HEK293 (cell line): ENCODE results near the gene TIMM10.

ENCODE experiments used
- CTCF ChIA-PET: fragments of 350-600 bp; formaldehyde crosslinking; extraction: SDS; loops from one replicate; lab custom pipeline; 2021; ENCODE audit warnings: antibody characterized with exemption; lab: Yijun Ruan, JAX
- POLR2A ChIA-PET: fragments of 300-600 bp; formaldehyde crosslinking; extraction: SDS; loops from one replicate; lab custom pipeline; 2020; ENCODE audit warnings: antibody characterized with exemption, inconsistent platforms; lab: Yijun Ruan, JAX
- H3K27ac ChIP-seq: fragments of 200-500 bp; sonication (Bioruptor generic); 2 replicates; pipeline ENCODE4 v1.5.1; 2014; ENCODE audit warnings: low read depth, low read length, control low read depth, inconsistent platforms; ENCODE audit errors: extremely low read depth
- H3K36me3 ChIP-seq, 2 experiments: fragments of 200-500 bp in 1 of 2; sonication (Bioruptor generic) in 1 of 2; 1 replicate in 1 of 2; 2 replicates in 1 of 2; pipeline ENCODE4 v1.5.1; 2014 to 2017; ENCODE audit warnings: inconsistent platforms in 2 of 2, low read length in 2 of 2; ENCODE audit not compliant: control insufficient read depth in 2 of 2, insufficient read depth in 1 of 2
- H3K4me1 ChIP-seq: fragments of 200-500 bp; sonication (Bioruptor generic); 2 replicates; pipeline ENCODE4 v1.5.1; 2014; ENCODE audit warnings: mild to moderate bottlenecking, low read length, inconsistent platforms; ENCODE audit not compliant: control insufficient read depth, insufficient read depth
- H3K4me3 ChIP-seq: 2 replicates; pipeline ENCODE4 v1.5.1; 2011; ENCODE audit warnings: low read depth, mild to moderate bottlenecking, control low read depth, low read length, moderate library complexity
- H3K9me3 ChIP-seq: fragments of 200-500 bp; sonication (Bioruptor generic); 2 replicates; pipeline ENCODE4 v1.5.1; 2014; ENCODE audit warnings: low read depth, low read length, inconsistent platforms; ENCODE audit not compliant: control insufficient read depth, insufficient read depth
- GLIS2 ChIP-seq: fragments of 450-650 bp; formaldehyde crosslinking; IDR thresholded peaks from 2 replicates; pipeline ENCODE4 v1.5.1; 2016; ENCODE audit warnings: missing biosample characterization, missing genetic modification characterization
- KLF7 ChIP-seq: fragments of 450-650 bp; formaldehyde crosslinking; IDR thresholded peaks from 2 replicates; pipeline ENCODE4 v1.5.1; 2016; ENCODE audit warnings: missing biosample characterization, missing genetic modification characterization, borderline replicate concordance
- KLF8 ChIP-seq: fragments of 450-650 bp; formaldehyde crosslinking; IDR thresholded peaks from 2 replicates; pipeline ENCODE4 v1.5.1; 2016; ENCODE audit warnings: missing biosample characterization, missing genetic modification characterization
- TRIM28 ChIP-seq: IDR thresholded peaks from 2 replicates; pipeline ENCODE4 v1.6.1; 2011; ENCODE audit warnings: low read length, control low read depth, borderline replicate concordance
- ZEB2 ChIP-seq: fragments of 450-650 bp; formaldehyde crosslinking; IDR thresholded peaks from 2 replicates; pipeline ENCODE4 v1.5.1; 2016; ENCODE audit warnings: missing biosample characterization, missing genetic modification characterization
- ZNF24 ChIP-seq: fragments of 450-650 bp; formaldehyde crosslinking; IDR thresholded peaks from 2 replicates; pipeline ENCODE4 v1.5.1; 2016; ENCODE audit warnings: missing biosample characterization, missing genetic modification characterization
- ZNF350 ChIP-seq: fragments of 450-650 bp; formaldehyde crosslinking; IDR thresholded peaks from 2 replicates; pipeline ENCODE4 v1.5.0; 2017; ENCODE audit warnings: missing biosample characterization, mild to moderate bottlenecking, missing genetic modification characterization
- ZNF544 ChIP-seq: fragments of 450-650 bp; formaldehyde crosslinking; IDR thresholded peaks from 2 replicates; pipeline ENCODE4 v1.5.0; 2017; ENCODE audit warnings: missing biosample characterization, missing genetic modification characterization
- ZNF623 ChIP-seq: fragments of 450-650 bp; formaldehyde crosslinking; IDR thresholded peaks from 2 replicates; pipeline ENCODE4 v1.5.1; 2016; ENCODE audit warnings: missing biosample characterization, missing genetic modification characterization
- ZNF777 ChIP-seq: fragments of 450-650 bp; formaldehyde crosslinking; IDR thresholded peaks from 2 replicates; pipeline ENCODE4 v1.5.1; 2017; ENCODE audit warnings: missing biosample characterization, missing genetic modification characterization, borderline replicate concordance
- ZNF843 ChIP-seq: fragments of 450-650 bp; formaldehyde crosslinking; IDR thresholded peaks from 2 replicates; pipeline ENCODE4 v1.5.1; 2016; ENCODE audit warnings: missing biosample characterization, missing genetic modification characterization
- ZSCAN30 ChIP-seq: fragments of 450-650 bp; IDR thresholded peaks from 2 replicates; pipeline ENCODE4 v1.5.1; 2018; ENCODE audit warnings: missing biosample characterization, mild to moderate bottlenecking, missing genetic modification characterization, moderate library complexity
- TF ChIP-seq, protein P1 (sequence below): fragments of 450-650 bp; formaldehyde crosslinking; IDR thresholded peaks from 2 replicates; pipeline ENCODE4 v1.5.1; 2016; ENCODE audit warnings: missing biosample characterization, missing genetic modification characterization
- TF ChIP-seq, protein P2 (sequence below): fragments of 450-650 bp; formaldehyde crosslinking; optimal IDR thresholded peaks from 2 replicates; pipeline ENCODE3; 2016; ENCODE audit warnings: missing biosample characterization, mild to moderate bottlenecking, missing genetic modification characterization
- TF ChIP-seq, protein P3 (sequence below): fragments of 450-650 bp; formaldehyde crosslinking; conservative IDR thresholded peaks from 2 replicates; pipeline ENCODE4 v1.5.1; 2016; ENCODE audit warnings: low read depth, missing biosample characterization, missing genetic modification characterization
- TF ChIP-seq, protein P4 (sequence below): fragments of 450-650 bp; formaldehyde crosslinking; IDR thresholded peaks from 2 replicates; pipeline ENCODE4 v1.5.1; 2016; ENCODE audit warnings: missing biosample characterization, missing genetic modification characterization
- TF ChIP-seq, protein P5 (sequence below): fragments of 450-650 bp; formaldehyde crosslinking; IDR thresholded peaks from 2 replicates; pipeline ENCODE4 v1.5.1; 2016; ENCODE audit warnings: missing biosample characterization, missing genetic modification characterization
- TF ChIP-seq, protein P6 (sequence below): fragments of 450-650 bp; formaldehyde crosslinking; IDR thresholded peaks from 2 replicates; pipeline ENCODE4 v1.5.1; 2016; ENCODE audit warnings: missing biosample characterization, missing genetic modification characterization
- TF ChIP-seq, protein P7 (sequence below): fragments of 450-650 bp; formaldehyde crosslinking; IDR thresholded peaks from 2 replicates; pipeline ENCODE4 v1.5.1; 2016; ENCODE audit warnings: missing biosample characterization, missing genetic modification characterization

Gene TIMM10

DNA sequence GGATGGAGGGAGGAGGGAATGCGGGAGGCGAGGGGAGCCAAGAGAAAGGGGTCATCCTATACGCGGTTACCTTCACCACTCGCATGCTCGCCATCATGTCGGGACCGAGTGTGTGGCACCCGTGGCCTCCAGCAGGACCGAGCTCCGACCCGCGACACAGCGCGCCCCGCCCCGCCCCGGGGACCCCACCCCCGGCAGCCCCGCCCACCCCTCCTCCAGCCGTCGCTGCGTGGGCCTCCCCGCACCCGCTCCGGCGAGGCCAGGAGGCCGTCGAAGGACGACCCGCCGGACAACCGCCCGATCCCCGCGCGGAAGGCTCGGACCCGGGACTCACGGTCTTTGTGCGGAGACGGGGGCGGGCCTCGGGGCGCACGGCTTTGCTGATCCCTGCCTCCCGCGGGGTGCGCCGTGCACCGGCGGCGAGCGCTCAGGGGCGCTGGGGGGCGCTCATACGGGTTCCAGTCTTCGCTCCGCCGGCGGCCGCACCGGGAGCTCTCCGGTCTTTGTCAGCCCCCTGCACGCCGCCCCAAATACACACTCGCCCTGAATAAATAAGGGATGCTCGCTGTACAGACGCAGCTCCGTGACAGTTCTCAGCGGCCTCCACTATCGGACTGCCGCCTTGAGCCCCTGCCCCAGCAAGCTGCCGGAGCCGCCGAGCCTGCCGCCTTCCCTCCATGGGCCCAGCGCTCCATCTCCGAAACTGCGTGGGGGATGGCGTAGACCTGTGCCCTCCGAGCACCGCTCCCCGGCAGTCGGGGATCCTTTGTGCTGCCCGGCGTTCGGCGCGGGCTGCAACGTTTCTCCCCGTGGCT is 37.2 kb upstream of the TIMM10 start, which contains the start of gene UBE2L6:
TSS of gene UBE2L6 (minus strand) at position 158 of the 815 bp plus-strand sequence. CDS start at position 97, 61 bp downstream.
- Histone ChIP-seq H3K27ac (no peak within 1 kb of the TSS; the same call in 1 of the 2 replicates), H3K36me3 (no peaks in the 10 kb centered on the region), H3K4me1 (no peaks in the 10 kb centered on the region), H3K4me3 (peak within 1 kb of the TSS; percentile 73), H3K9me3 (no peaks in the 10 kb centered on the region)
- POLR2A ChIA-PET, result interaction anchor here (1.1 to 2.0 kb wide), 2 partner anchors 74 to 77 kb away, joined by 4 to 13 read pairs; no protein-coding TSS in a partner anchor
- CTCF ChIA-PET, result interaction anchor here (0.6 to 8.7 kb wide), 30 partner anchors 9 to 1575 kb away, joined by 3 to 183 read pairs (median 4); partner anchors contain the start of gene FAM111A
- TF ChIP-seq, protein P1, sequence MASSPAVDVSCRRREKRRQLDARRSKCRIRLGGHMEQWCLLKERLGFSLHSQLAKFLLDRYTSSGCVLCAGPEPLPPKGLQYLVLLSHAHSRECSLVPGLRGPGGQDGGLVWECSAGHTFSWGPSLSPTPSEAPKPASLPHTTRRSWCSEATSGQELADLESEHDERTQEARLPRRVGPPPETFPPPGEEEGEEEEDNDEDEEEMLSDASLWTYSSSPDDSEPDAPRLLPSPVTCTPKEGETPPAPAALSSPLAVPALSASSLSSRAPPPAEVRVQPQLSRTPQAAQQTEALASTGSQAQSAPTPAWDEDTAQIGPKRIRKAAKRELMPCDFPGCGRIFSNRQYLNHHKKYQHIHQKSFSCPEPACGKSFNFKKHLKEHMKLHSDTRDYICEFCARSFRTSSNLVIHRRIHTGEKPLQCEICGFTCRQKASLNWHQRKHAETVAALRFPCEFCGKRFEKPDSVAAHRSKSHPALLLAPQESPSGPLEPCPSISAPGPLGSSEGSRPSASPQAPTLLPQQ (tag by site-specific recombination), result peak; percentile 61; the same call in 1 of the 2 replicates
- TF ChIP-seq, protein P2, sequence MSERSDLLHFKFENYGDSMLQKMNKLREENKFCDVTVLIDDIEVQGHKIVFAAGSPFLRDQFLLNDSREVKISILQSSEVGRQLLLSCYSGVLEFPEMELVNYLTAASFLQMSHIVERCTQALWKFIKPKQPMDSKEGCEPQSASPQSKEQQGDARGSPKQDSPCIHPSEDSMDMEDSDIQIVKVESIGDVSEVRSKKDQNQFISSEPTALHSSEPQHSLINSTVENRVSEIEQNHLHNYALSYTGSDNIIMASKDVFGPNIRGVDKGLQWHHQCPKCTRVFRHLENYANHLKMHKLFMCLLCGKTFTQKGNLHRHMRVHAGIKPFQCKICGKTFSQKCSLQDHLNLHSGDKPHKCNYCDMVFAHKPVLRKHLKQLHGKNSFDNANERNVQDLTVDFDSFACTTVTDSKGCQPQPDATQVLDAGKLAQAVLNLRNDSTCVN, result peak; percentile 73
- no peak for TF ChIP-seq ZNF843 (tag by site-specific recombination)
- no peak for TF ChIP-seq TRIM28
- TF ChIP-seq ZEB2 (tag by site-specific recombination), result peak; percentile 65
- TF ChIP-seq, protein P3, sequence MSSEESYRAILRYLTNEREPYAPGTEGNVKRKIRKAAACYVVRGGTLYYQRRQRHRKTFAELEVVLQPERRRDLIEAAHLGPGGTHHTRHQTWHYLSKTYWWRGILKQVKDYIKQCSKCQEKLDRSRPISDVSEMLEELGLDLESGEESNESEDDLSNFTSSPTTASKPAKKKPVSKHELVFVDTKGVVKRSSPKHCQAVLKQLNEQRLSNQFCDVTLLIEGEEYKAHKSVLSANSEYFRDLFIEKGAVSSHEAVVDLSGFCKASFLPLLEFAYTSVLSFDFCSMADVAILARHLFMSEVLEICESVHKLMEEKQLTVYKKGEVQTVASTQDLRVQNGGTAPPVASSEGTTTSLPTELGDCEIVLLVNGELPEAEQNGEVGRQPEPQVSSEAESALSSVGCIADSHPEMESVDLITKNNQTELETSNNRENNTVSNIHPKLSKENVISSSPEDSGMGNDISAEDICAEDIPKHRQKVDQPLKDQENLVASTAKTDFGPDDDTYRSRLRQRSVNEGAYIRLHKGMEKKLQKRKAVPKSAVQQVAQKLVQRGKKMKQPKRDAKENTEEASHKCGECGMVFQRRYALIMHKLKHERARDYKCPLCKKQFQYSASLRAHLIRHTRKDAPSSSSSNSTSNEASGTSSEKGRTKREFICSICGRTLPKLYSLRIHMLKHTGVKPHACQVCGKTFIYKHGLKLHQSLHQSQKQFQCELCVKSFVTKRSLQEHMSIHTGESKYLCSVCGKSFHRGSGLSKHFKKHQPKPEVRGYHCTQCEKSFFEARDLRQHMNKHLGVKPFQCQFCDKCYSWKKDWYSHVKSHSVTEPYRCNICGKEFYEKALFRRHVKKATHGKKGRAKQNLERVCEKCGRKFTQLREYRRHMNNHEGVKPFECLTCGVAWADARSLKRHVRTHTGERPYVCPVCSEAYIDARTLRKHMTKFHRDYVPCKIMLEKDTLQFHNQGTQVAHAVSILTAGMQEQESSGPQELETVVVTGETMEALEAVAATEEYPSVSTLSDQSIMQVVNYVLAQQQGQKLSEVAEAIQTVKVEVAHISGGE (tag by site-specific recombination), result peak; percentile 72
- no peak for TF ChIP-seq ZNF623
- TF ChIP-seq, protein P4, sequence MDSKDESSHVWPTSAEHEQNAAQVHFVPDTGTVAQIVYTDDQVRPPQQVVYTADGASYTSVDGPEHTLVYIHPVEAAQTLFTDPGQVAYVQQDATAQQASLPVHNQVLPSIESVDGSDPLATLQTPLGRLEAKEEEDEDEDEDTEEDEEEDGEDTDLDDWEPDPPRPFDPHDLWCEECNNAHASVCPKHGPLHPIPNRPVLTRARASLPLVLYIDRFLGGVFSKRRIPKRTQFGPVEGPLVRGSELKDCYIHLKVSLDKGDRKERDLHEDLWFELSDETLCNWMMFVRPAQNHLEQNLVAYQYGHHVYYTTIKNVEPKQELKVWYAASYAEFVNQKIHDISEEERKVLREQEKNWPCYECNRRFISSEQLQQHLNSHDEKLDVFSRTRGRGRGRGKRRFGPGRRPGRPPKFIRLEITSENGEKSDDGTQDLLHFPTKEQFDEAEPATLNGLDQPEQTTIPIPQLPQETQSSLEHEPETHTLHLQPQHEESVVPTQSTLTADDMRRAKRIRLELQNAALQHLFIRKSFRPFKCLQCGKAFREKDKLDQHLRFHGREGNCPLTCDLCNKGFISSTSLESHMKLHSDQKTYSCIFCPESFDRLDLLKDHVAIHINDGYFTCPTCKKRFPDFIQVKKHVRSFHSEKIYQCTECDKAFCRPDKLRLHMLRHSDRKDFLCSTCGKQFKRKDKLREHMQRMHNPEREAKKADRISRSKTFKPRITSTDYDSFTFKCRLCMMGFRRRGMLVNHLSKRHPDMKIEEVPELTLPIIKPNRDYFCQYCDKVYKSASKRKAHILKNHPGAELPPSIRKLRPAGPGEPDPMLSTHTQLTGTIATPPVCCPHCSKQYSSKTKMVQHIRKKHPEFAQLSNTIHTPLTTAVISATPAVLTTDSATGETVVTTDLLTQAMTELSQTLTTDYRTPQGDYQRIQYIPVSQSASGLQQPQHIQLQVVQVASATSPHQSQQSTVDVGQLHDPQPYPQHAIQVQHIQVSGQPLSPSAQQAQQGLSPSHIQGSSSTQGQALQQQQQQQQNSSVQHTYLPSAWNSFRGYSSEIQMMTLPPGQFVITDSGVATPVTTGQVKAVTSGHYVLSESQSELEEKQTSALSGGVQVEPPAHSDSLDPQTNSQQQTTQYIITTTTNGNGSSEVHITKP (tag by site-specific recombination), result peak; percentile 28; the same call in 1 of the 2 replicates
- TF ChIP-seq ZNF777 (tag by site-specific recombination), result peak; percentile 38; the same call in 1 of the 2 replicates
- 0 out of 2 replicates have a peak, but pooled peaks have one; percentile 5 for TF ChIP-seq ZSCAN30 (tag by site-specific recombination)
- no peak for TF ChIP-seq ZNF24 (tag by site-specific recombination)
- TF ChIP-seq, protein P5, sequence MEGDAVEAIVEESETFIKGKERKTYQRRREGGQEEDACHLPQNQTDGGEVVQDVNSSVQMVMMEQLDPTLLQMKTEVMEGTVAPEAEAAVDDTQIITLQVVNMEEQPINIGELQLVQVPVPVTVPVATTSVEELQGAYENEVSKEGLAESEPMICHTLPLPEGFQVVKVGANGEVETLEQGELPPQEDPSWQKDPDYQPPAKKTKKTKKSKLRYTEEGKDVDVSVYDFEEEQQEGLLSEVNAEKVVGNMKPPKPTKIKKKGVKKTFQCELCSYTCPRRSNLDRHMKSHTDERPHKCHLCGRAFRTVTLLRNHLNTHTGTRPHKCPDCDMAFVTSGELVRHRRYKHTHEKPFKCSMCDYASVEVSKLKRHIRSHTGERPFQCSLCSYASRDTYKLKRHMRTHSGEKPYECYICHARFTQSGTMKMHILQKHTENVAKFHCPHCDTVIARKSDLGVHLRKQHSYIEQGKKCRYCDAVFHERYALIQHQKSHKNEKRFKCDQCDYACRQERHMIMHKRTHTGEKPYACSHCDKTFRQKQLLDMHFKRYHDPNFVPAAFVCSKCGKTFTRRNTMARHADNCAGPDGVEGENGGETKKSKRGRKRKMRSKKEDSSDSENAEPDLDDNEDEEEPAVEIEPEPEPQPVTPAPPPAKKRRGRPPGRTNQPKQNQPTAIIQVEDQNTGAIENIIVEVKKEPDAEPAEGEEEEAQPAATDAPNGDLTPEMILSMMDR (tag by site-specific recombination), result peak; percentile 64; the same call in 1 of the 2 replicates
- TF ChIP-seq KLF8 (tag by site-specific recombination), result peak; percentile 16; the same call in 1 of the 2 replicates
- TF ChIP-seq, protein P6, sequence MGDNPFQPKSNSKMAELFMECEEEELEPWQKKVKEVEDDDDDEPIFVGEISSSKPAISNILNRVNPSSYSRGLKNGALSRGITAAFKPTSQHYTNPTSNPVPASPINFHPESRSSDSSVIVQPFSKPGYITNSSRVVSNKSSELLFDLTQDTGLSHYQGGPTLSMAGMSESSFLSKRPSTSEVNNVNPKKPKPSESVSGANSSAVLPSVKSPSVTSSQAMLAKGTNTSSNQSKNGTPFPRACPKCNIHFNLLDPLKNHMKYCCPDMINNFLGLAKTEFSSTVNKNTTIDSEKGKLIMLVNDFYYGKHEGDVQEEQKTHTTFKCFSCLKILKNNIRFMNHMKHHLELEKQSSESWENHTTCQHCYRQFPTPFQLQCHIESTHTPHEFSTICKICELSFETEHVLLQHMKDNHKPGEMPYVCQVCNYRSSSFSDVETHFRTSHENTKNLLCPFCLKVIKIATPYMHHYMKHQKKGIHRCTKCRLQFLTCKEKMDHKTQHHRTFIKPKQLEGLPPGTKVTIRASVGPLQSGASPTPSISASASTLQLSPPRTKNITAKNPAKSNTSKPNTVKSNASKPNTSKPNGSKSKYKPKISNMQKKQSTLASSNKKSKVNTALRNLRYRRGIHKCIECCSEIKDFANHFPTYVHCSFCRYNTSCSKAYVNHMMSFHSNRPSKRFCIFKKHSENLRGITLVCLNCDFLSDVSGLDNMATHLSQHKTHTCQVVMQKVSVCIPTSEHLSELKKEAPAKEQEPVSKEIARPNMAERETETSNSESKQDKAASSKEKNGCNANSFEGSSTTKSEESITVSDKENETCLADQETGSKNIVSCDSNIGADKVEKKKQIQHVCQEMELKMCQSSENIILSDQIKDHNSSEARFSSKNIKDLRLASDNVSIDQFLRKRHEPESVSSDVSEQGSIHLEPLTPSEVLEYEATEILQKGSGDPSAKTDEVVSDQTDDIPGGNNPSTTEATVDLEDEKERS (tag by site-specific recombination), result no peak
- no peak for TF ChIP-seq KLF7 (tag by site-specific recombination)
- TF ChIP-seq, protein P7, sequence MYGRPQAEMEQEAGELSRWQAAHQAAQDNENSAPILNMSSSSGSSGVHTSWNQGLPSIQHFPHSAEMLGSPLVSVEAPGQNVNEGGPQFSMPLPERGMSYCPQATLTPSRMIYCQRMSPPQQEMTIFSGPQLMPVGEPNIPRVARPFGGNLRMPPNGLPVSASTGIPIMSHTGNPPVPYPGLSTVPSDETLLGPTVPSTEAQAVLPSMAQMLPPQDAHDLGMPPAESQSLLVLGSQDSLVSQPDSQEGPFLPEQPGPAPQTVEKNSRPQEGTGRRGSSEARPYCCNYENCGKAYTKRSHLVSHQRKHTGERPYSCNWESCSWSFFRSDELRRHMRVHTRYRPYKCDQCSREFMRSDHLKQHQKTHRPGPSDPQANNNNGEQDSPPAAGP (tag by site-specific recombination), result 0 out of 2 replicates have a peak, but pooled peaks have one; percentile 22
- peak; percentile 79 for TF ChIP-seq GLIS2 (tag by site-specific recombination)
- TF ChIP-seq ZNF544 (tag by site-specific recombination), result no peak
- TF ChIP-seq ZNF350, result no peak
